Erythroblast (primary cell): ENCODE results near the gene PCP4.

ENCODE experiments used
- GATA1 ChIP-seq: IDR thresholded peaks from 2 replicates; pipeline ENCODE4 v1.6.1; 2011; ENCODE audit warnings: low read depth, mild to moderate bottlenecking, control low read depth, low read length, moderate library complexity
- POLR2A ChIP-seq: IDR thresholded peaks from 2 replicates; pipeline ENCODE4 v1.6.1; 2011; ENCODE audit warnings: mild to moderate bottlenecking, low read length

DNA sequence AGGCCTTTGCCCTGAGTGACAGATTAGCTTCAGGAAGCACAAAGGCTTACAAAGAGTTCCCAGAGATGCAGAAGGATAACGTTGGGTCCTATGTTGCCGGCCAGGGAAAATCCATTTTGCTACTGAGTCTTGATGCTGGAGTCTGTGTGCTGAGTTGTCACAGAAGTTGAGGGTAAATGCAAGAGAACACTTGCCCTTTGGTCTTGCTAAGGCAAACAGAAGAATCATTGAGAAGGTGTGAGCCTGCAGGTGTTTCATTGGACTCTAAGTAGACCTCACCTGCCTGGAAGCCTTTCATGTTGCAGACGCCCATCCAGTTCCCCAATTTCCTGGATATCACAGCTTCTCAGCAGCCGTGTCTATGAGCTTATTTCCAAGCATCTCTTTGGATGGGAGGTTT lies 105.2 kb downstream of the PCP4 start:
- TF ChIP-seq POLR2A (no peak), GATA1 (no peak)
